NCI-H2081 treated with DMSO at 0.1 percent for 48 hours (cell line): ENCODE results near the gene MRPL46.

Experiments
- DNase-seq: peaks from one replicate; lab custom pipeline; 2025; lab: John Stamatoyannopoulos, UW

The MRPL46 gene

GRCh38 chr15:88467073-88467934 lies at the start of gene MRPL46, which contains the start of gene MRPS11:
Gene MRPL46 (minus strand): TSS chr15:88467388. CDS start chr15:88467377, 11 bp downstream.
Gene MRPS11 (plus strand): TSS chr15:88467708. CDS start chr15:88467718, 10 bp downstream.
- peak; percentile 55 for DNase-seq

GRCh38 chr15:88513195-88513594 lies 46.0 kb upstream of the MRPL46 start:
- no peak for DNase-seq

DNA sequence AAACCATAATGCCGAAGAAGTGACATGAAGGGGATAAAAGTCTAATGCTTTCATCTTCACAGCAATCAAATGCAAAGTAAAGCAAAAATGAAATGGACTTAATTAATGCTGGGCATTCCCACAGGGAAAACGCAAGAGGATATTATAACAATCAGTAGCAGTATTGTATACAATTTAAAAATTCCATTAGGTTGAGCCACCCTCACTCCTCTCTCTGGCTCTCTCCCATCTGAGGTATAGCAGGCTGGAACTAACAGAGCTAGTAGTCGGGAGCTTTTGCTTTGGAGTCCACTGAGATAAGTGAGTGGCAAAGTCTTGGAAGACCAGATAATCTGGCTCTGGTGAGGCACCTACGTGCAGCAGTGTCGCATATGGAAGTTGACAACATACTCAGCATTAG lies 45.4 kb upstream of the MRPL46 start:
- DNase-seq: no peak

GRCh38 chr15:88512078-88512477 lies 44.9 kb upstream of the MRPL46 start:
- no peak for DNase-seq

GRCh38 chr15:88511161-88511560 lies 44.0 kb upstream of the MRPL46 start:
- DNase-seq: no peak

DNA sequence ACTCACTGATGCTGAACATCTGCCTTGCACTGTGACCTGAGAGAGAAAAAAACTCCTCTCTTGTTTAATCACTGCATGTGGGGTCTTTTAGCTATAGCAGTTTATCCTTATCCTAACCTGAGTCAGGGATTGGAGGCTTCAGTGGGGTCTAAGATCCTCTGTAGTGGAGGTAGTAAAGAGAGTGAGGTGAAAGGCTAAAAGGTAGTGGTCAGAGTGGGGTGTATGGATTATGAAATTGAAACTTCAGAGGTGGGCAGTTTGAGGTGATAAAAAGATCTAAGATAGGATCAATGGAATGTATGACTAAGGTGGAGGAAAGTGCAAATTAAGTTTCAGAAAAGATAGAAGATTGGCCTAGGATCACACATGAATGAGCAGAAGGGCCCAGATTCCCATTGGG lies 42.8 kb upstream of the MRPL46 start:
- DNase-seq: no peak

GRCh38 chr15:88509321-88509720 lies 42.1 kb upstream of the MRPL46 start:
- DNase-seq: no peak

GRCh38 chr15:88506628-88507027 lies 39.4 kb upstream of the MRPL46 start:
- no peak for DNase-seq

- DNase-seq: no peak
Measured at GRCh38 chr15:88505721-88506120, 38.5 kb upstream of the MRPL46 start.

DNA sequence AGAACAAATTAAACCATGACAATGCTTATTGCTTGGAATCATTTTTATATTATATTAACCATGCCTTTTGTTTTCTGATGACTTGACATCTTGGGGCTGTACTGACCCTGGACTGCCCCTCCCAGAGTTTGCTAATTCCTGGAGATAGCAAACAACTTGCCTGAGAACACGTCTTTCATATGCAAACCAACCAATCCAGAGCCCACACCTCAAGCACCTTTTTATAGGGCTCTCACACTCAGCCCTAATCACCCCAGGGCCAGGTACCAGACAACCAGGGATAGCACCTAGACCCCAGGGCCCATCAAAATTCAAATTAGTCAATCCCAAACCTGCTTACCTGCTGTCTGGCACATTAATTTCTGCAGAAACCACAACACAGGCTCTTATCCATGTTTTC lies 37.3 kb upstream of the MRPL46 start:
- no peak for DNase-seq

- DNase-seq: no peak
Measured at GRCh38 chr15:88498996-88499395, 31.8 kb upstream of the MRPL46 start.

DNA sequence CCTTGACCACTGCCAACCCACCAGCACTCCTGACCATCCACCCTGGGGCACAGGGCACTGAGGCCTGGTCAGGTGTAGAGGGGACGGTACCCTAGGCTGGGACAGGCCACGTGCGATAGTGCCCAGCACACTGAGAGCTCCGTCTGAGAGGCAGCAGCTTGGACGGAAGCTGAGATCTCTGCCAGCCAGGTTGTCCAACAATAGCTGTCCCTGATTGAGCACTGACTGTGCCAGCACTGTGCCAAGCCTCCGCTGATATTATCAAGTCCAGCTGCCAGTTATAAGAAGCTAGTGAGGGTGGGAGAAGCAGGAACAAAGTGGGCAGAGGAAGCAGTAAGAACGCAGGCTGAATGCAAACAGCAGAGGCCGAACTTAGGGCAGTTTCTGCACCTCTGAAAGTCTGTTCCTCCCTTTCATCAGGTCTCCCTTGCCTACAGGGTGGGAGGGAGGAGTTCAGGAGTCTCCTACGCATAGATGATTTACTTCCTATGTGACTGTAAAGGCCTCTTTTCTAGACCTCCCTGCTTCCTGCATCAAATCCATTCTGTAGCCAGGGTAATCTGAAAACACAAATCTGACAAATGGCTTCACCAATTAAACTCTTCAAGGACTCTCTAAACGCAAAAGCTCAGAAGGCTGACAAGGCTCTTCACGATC lies 30.0 kb upstream of the MRPL46 start:
- no peak for DNase-seq

GRCh38 chr15:88493844-88494243 lies 26.7 kb upstream of the MRPL46 start:
- DNase-seq: no peak

- DNase-seq: no peak
Measured at GRCh38 chr15:88491158-88491557, 24.0 kb upstream of the MRPL46 start.

DNA sequence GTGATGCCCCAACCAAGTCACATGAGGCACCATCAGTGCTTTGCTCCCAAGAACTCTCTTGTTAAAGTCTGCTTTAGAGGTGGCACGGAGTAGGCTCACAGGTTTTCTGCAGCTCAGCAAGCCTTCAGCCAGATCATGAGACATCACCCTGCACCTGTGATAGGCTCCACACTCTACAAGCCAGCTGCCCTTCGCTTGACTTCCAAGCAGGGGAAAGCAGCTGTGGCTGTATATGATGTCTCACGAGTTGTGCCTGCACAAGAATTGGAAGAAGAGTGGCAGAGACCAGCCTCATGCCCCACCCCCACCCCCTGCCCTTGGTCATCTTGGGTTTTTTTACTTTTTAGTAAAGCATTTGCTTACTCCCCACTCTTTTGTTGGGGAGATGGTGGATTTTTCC lies 22.8 kb upstream of the MRPL46 start:
- DNase-seq: no peak

DNA sequence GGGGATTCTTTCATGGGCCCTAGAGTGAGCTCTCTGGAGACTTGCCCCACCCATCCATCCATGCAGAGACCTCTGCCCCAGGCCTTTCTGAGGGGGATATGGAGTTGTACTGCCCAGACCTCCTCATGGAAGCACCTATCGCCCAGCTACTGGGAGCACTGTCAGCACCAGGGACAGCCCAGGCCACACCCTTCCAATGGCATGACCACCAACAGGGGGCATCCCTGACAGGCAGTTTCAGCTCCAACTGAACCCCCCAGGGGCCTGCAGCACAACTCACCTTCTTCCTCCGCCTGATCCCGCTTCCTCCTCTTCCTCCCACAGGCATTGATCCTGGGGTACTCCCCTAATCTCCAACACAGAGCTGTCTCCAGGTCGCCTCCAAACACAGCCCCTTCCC lies 22.1 kb upstream of the MRPL46 start:
- DNase-seq: no peak

DNA sequence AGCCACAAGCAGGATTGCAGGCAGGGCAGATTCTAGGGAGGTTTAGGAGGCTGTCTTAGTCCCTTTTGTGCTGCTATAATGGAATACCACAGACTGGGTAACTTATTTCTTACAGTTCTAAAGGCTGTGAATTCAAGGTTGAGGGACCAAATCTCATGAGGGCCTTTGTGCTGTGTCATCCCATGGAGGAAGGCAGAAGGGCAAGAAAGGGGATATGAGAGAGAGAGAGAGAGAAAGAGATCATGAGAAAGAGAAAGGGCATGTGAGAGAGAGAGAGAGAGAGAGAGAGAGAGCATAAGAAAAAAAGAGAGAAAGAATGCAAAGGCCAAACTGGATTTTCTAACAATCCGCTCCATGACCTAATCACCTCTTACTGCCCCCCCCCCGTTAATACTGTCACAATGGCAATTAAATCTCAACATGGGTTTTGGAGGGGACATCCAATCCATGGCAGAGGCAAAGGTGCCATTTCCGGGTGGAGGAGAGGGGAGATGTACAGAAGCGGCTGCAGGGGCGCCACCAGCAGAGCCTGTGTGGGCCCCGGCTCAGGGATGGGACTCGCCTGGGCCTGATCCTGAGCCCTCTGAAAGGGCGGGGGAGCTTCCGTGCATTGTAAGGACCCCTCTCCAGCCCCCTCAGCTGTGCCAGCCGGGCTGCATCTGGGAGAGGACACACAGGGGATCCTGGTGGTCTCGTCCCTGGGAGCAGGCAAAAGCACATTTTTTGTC lies 20.8 kb upstream of the MRPL46 start:
- no peak for DNase-seq

DNA sequence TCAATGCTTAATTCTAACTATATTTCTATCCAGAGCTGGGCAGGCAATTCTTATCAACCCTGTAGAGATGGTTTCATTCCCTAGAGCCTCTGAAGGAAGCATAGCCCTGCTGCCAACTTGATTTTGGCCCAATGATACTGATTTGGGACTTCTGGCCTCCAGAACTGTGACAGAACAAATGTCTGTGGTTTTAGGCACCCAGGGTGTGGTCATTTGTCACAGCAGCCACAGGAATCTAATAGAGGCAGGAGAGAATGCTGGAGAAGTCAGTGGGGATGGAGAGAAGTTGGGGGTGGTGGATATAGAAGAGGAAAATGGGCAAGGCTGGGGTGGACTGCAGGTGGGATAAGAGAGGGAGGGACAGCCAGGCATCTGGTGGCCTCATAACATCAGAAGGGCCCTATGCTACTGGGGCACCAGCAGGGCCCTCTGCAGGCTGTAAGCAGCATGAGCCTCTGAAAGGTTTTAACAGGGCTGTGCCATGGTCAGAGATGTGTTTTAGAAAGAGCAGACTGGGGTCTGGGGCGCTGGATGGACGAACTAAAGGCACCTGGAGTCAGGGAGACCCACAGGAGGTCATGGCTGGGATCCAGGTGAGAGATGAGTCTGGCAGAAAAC lies 20.1 kb upstream of the MRPL46 start:
- no peak for DNase-seq

DNA sequence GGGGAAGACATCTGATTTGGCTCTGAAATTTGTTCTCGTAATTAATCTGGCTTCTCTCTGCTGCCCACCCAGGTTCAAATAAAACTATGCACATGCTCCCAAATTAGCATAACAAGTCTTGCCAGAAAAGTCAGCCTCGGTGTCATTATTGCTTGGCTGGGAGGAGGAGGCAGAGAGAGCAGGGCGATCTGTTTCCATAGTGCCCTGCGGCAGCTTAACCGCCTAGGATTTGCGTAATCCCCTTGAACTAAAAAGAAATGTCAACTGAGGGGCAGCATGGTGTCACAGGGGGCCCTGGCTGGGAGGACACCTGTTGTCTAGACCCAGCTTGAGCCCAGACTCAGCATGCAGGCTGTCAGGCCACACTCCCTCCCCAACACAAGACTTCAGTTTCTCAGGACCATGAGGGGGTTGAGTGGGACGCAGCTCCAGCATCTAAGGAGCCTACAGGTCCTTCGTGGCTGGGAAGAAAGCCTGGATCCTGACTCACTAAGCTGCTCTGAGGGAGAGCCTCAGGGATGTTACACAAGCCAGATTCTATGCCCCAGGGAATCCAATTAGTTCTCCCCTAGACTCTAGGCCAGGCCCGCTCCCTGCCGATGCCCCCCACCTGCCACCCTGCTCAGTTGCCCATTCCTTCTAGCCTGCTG lies 17.6 kb upstream of the MRPL46 start:
- DNase-seq: no peak

DNA sequence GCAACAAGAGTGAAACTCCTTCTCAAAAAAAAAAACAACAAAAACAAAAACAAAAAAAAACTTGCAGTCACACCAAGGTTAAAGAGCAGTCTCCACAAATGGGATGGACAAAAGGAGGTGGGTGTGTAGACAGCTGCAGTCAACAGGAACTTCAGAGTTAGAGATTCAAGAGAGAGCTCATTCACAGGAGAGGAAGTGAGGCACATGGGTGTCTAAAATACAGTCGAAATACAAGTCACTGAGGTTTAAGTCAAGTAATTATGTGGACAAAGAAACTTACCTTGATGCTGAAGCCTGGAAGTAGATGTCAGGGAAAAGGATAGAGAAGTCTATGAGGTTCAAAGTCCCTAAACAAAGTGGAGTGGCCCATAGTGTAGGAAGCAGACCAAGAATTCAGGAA lies 15.1 kb upstream of the MRPL46 start:
- DNase-seq: no peak

DNA sequence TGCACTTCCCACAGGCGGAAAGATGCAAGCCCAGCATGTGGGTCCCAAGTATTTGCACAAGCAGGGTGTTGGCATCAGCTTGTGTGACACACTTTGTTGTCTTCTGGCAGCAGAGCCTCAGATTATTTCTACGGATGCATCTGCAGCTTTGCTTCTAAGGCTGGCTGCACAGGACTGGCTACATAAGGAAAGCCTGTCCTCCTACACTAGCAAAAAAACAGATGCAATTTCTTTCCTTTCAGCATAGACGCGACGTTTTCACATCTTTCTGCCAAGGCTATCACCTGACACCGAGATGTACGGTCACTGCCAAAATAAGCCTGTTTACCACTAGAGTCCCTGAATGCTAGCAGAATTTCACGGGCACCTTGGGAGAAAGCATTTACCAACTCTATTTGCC lies 13.8 kb upstream of the MRPL46 start:
- DNase-seq: no peak

GRCh38 chr15:88479169-88479568 lies 12.0 kb upstream of the MRPL46 start:
- DNase-seq: no peak
